K562 (cell line): ENCODE measurements around the gene STT3A. TPM values are rescaled to one million over a fixed set of nuclear protein-coding genes. Genes with fewer than 3 reads are reported as not detected.
A peak's percentile ranks its signal among the peaks of the same experiment; 100 is the strongest.

ENCODE experiments used
- ETV6 ChIP-seq, 3 experiments: fragments of 150-350 bp in 1 of 3; sonication (generic) in 1 of 3; formaldehyde crosslinking in 1 of 3; IDR thresholded peaks; 2 replicates each; pipeline versions ENCODE4 v1.6.1 to v1.8.0; 2014 to 2022; ENCODE audit warnings: borderline replicate concordance in 2 of 3, low read depth in 2 of 3, antibody characterized with exemption in 1 of 3, low read length in 1 of 3, mild to moderate bottlenecking in 1 of 3, missing genetic modification reagents in 1 of 3
- EZH2 ChIP-seq: IDR thresholded peaks from 2 replicates; pipeline ENCODE4 v1.6.1; 2012; ENCODE audit warnings: low read depth, mild to moderate bottlenecking, inconsistent platforms, low read length, borderline replicate concordance
- GTF2A2 ChIP-seq: IDR thresholded peaks from 2 replicates; pipeline ENCODE4 v1.6.1; 2016; ENCODE audit warnings: mild to moderate bottlenecking, missing genetic modification characterization, missing compliant biosample characterization
- PHF21A ChIP-seq: fragments of 450-650 bp; IDR thresholded peaks from 2 replicates; pipeline ENCODE4 v1.6.1; 2017; ENCODE audit warnings: low read depth, borderline replicate concordance
- PRPF4 ChIP-seq: fragments of 200-400 bp; formaldehyde crosslinking; IDR thresholded peaks from one replicate; pipeline ENCODE4 v1.6.1; 2017; ENCODE audit warnings: low read length, low read depth, mild to moderate bottlenecking; ENCODE audit not compliant: insufficient read depth, poor library complexity, severe bottlenecking
- RBM14 ChIP-seq: fragments of 200-400 bp; formaldehyde crosslinking; IDR thresholded peaks from 2 replicates; pipeline ENCODE4 v1.6.1; 2018; ENCODE audit warnings: low read depth, mild to moderate bottlenecking, low read length, moderate library complexity, borderline replicate concordance; ENCODE audit not compliant: insufficient read depth
- SMARCC2 ChIP-seq: fragments of 450-650 bp; IDR thresholded peaks from 2 replicates; pipeline ENCODE4 v1.6.1; 2017; ENCODE audit warnings: antibody characterized with exemption, moderate library complexity, mild to moderate bottlenecking, low read depth
- TGIF2 ChIP-seq: sonication (generic); formaldehyde crosslinking; IDR thresholded peaks from 2 replicates; pipeline ENCODE4 v1.8.1; 2022; ENCODE audit warnings: mild to moderate bottlenecking, missing genetic modification reagents, moderate library complexity
- WHSC1 ChIP-seq: IDR thresholded peaks from one replicate; pipeline ENCODE4 v1.6.1; 2012; ENCODE audit warnings: low read length, control low read depth, inconsistent platforms
- ZKSCAN1 ChIP-seq: fragments of 150-350 bp; IDR thresholded peaks from 2 replicates; pipeline ENCODE4 v1.6.1; 2016; ENCODE audit warnings: low read depth, low read length
- ZNF316 ChIP-seq: fragments of 450-650 bp; IDR thresholded peaks from 2 replicates; pipeline ENCODE4 v1.6.1; 2016
- polyA plus RNA-seq, 8 experiments: library from polyadenylated mRNA; depleted of rRNA in 4 of 8; stranded (reverse) in 5 of 8; unstranded in 3 of 8; fragments of >200 nt; fragmentation: Nextera tagmentation in 2 of 8; fragmentation: Illumina TruSeq in 1 of 8; extraction: Ambion mirVana in 2 of 8; extraction: Trizol in 1 of 8; gene quantifications; 2 replicates each; pipeline versions ENCODE4 v1.2.1 to v1.2.3, GENCODE V29; 2011 to 2014; ENCODE audit warnings: inconsistent platforms in 1 of 8, missing spikeins in 1 of 8
- total RNA-seq, 7 experiments: library from RNA; depleted of rRNA in 6 of 7; stranded (reverse); fragments of >200 nt in 6 of 7; fragmentation: Illumina TruSeq in 2 of 7; extraction: Trizol in 2 of 7; gene quantifications; 2 replicates each; pipeline versions ENCODE4 v1.2.1 to v1.2.3, GENCODE V29; 2011 to 2021; ENCODE audit warnings: low replicate concordance in 1 of 7
- TF ChIP-seq, protein P1 (sequence below), 2 experiments: fragments of 450-650 bp in 1 of 2; sonication (generic) in 1 of 2; formaldehyde crosslinking in 1 of 2; IDR thresholded peaks; 2 replicates each; pipeline versions ENCODE4 v1.7.1 to v1.9.0; 2016 to 2022; ENCODE audit warnings: inconsistent platforms in 1 of 2, mild to moderate bottlenecking in 1 of 2, missing genetic modification reagents in 1 of 2
- TF ChIP-seq, protein P2 (sequence below): IDR thresholded peaks from 2 replicates; pipeline ENCODE4 v1.6.1; 2011; ENCODE audit not compliant: insufficient read length; ENCODE audit errors: extremely low read depth
- TF ChIP-seq, protein P3 (sequence below): fragments of 250-450 bp; sonication (Bioruptor Pico); IDR thresholded peaks from 2 replicates; pipeline ENCODE4 v1.5.0; 2021
- TF ChIP-seq, protein P4 (sequence below): fragments of 450-650 bp; formaldehyde crosslinking; IDR thresholded peaks from 2 replicates; pipeline ENCODE4 v1.4.0; 2022; ENCODE audit warnings: missing genetic modification characterization

Gene STT3A
- total and polyA plus RNA-seq, 9 of the 15 experiments (the other 6 are each of a cell fraction or from before 2014, with no cell fraction given) = 70.7 to 330 (median 192) TPM

DNA sequence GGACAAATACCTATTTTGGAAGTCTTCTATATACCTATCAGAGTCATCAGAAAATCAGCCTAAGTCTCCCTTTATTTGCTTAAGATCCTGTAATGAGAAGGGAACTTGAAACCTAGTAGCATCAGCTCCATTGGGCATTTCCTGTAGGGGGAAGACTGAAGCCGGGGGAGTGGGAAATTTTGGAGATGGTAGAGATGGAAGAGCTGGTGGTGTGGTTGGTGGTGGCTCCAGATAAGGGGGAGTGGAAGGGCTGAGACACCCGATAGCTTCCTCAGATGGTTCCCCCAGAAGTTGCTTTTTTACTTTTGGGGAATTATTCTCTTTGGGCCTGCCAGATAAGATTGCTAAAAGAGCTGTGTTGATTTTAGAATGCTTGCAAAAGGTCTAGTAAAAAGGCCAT lies 39.7 kb upstream of the STT3A start (continued):
- TF ChIP-seq, protein P1, sequence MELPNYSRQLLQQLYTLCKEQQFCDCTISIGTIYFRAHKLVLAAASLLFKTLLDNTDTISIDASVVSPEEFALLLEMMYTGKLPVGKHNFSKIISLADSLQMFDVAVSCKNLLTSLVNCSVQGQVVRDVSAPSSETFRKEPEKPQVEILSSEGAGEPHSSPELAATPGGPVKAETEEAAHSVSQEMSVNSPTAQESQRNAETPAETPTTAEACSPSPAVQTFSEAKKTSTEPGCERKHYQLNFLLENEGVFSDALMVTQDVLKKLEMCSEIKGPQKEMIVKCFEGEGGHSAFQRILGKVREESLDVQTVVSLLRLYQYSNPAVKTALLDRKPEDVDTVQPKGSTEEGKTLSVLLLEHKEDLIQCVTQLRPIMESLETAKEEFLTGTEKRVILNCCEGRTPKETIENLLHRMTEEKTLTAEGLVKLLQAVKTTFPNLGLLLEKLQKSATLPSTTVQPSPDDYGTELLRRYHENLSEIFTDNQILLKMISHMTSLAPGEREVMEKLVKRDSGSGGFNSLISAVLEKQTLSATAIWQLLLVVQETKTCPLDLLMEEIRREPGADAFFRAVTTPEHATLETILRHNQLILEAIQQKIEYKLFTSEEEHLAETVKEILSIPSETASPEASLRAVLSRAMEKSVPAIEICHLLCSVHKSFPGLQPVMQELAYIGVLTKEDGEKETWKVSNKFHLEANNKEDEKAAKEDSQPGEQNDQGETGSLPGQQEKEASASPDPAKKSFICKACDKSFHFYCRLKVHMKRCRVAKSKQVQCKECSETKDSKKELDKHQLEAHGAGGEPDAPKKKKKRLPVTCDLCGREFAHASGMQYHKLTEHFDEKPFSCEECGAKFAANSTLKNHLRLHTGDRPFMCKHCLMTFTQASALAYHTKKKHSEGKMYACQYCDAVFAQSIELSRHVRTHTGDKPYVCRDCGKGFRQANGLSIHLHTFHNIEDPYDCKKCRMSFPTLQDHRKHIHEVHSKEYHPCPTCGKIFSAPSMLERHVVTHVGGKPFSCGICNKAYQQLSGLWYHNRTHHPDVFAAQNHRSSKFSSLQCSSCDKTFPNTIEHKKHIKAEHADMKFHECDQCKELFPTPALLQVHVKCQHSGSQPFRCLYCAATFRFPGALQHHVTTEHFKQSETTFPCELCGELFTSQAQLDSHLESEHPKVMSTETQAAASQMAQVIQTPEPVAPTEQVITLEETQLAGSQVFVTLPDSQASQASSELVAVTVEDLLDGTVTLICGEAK (IDR thresholded peaks at IDR 0.05) = peak; percentile 79
- TF ChIP-seq, protein P1 (CRISPR knock-in tag; IDR thresholded peaks at IDR 0.05) = no peak
- TF ChIP-seq WHSC1 (no peak), ZNF316 (no peak), GTF2A2 (tag) (no peak), ETV6 (IDR thresholded peaks at IDR 0.05; ENCODE audit: borderline replicate concordance in 1 of 2, low read depth in 2 of 2, low read length in 1 of 2) (peak; percentile 31 to 72; a peak in 2 of 4 replicates), ETV6 (CRISPR knock-in tag; IDR thresholded peaks at IDR 0.05; ENCODE audit: borderline replicate concordance) (no peak), RBM14 (no peak), TGIF2 (CRISPR knock-in tag) (no peak), PHF21A (peak; percentile 63; the same call in 1 of the 2 replicates), PRPF4 (no peak), EZH2 (no peak), ZKSCAN1 (peak; percentile 54; the same call in 1 of the 2 replicates), SMARCC2 (peak; percentile 97)
- TF ChIP-seq, protein P2, sequence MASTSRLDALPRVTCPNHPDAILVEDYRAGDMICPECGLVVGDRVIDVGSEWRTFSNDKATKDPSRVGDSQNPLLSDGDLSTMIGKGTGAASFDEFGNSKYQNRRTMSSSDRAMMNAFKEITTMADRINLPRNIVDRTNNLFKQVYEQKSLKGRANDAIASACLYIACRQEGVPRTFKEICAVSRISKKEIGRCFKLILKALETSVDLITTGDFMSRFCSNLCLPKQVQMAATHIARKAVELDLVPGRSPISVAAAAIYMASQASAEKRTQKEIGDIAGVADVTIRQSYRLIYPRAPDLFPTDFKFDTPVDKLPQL = no peak
- TF ChIP-seq, protein P3, sequence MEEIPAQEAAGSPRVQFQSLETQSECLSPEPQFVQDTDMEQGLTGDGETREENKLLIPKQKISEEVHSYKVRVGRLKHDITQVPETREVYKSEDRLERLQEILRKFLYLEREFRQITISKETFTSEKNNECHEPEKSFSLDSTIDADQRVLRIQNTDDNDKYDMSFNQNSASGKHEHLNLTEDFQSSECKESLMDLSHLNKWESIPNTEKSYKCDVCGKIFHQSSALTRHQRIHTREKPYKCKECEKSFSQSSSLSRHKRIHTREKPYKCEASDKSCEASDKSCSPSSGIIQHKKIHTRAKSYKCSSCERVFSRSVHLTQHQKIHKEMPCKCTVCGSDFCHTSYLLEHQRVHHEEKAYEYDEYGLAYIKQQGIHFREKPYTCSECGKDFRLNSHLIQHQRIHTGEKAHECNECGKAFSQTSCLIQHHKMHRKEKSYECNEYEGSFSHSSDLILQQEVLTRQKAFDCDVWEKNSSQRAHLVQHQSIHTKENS = no peak
- TF ChIP-seq, protein P4, sequence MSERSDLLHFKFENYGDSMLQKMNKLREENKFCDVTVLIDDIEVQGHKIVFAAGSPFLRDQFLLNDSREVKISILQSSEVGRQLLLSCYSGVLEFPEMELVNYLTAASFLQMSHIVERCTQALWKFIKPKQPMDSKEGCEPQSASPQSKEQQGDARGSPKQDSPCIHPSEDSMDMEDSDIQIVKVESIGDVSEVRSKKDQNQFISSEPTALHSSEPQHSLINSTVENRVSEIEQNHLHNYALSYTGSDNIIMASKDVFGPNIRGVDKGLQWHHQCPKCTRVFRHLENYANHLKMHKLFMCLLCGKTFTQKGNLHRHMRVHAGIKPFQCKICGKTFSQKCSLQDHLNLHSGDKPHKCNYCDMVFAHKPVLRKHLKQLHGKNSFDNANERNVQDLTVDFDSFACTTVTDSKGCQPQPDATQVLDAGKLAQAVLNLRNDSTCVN (CRISPR knock-in tag) = no peak
